ENCODE measurements around the gene PACRG.

- no peak for TF ChIP-seq EP300 (IDR thresholded peaks at IDR 0.05; ENCODE audit: borderline replicate concordance)
- no peak for TF ChIP-seq RAD21 (IDR thresholded peaks at IDR 0.05; ENCODE audit: low read depth)
- no peak for TF ChIP-seq EGR1 (IDR thresholded peaks at IDR 0.05)
- no peak for TF ChIP-seq MAX (IDR thresholded peaks at IDR 0.05)
- TF ChIP-seq CREB1 (IDR thresholded peaks at IDR 0.05; ENCODE audit: low read depth): no peak
Observed at GRCh38 chr6:163206196-163206595, 478.4 kb downstream of the PACRG start.

Data from Ishikawa (cell line).